Left lung (tissue), 10 donors: ENCODE results near the gene MRPS10. TPM values are rescaled to one million over a fixed set of nuclear protein-coding genes. Genes with fewer than 3 reads are reported as not detected.

Experiments
- ATAC-seq: fragments of 200-7000 bp; cut with Tn5 transposase; one replicate; pipeline ENCODE4 v1.9.1; 2020; ENCODE audit warnings: moderate library complexity
- DNase-seq, 4 donors: peaks; one replicate each; pipeline ENCODE4 v3.0.0-alpha.2; 2013 to 2020
- H3K27ac ChIP-seq, 2 donors: fragments of 200-600 bp; sonication (generic) in 1 of 2; one replicate each; pipeline versions ENCODE4 v1.5.0 to v1.8.0; 2020 to 2021
- H3K27me3 ChIP-seq, 2 donors: fragments of 200-600 bp; sonication (generic) in 1 of 2; one replicate each; pipeline versions ENCODE4 v1.5.0 to v1.8.0; 2020 to 2021
- H3K36me3 ChIP-seq, 2 donors: fragments of 200-600 bp; sonication (generic) in 1 of 2; one replicate each; pipeline versions ENCODE4 v1.5.0 to v1.8.0; 2020 to 2021
- H3K4me1 ChIP-seq, 2 donors: fragments of 200-600 bp; one replicate each; pipeline ENCODE4 v1.8.0; 2021
- H3K4me3 ChIP-seq, 2 donors: fragments of 200-600 bp; sonication (generic) in 1 of 2; one replicate each; pipeline versions ENCODE4 v1.5.0 to v1.8.0; 2020 to 2021; ENCODE audit warnings: mild to moderate bottlenecking in 1 of 2
- H3K9me3 ChIP-seq, 2 donors: fragments of 200-600 bp; sonication (generic) in 1 of 2; one replicate each; pipeline versions ENCODE4 v1.5.0 to v1.8.0; 2020 to 2021
- intact Hi-C, 2 donors: fragments of 100-400 bp; cut with DNase I; formaldehyde crosslinking; loops; one replicate each; pipeline versions ENCODE4 v1.11.2 to v1.14.2; 2022
- polyA plus RNA-seq, 6 donors: library from polyadenylated mRNA; unstranded; fragments of 120-200 nt; gene quantifications; one replicate each; pipeline ENCODE4 v1.2.1, GENCODE V29; 2013; ENCODE audit not compliant: insufficient read length in 6 of 6
- total RNA-seq, 2 donors: library from RNA; stranded (reverse); fragmentation: NEBNext Ultra II Directional; extraction: Animal tissue kit (Norgen Biotek cat#: 25700); gene quantifications; one replicate each; pipeline ENCODE4 v1.2.1, GENCODE V29; 2021
- TF ChIP-seq, protein P1 (sequence below), 2 donors: fragments of 200-600 bp; sonication (generic) in 1 of 2; IDR thresholded peaks; one replicate each; pipeline versions ENCODE4 v1.5.0 to v1.8.0; 2021; ENCODE audit warnings: antibody characterized with exemption in 2 of 2
- donor health status: DM: no; HTN: yes; CAD: no.
- donor health status: DM: no; HTN: no; CAD: no.

Gene MRPS10
- total and polyA plus RNA-seq, 8 donors = 24.5 to 36.0 (median 30.4) TPM

DNA sequence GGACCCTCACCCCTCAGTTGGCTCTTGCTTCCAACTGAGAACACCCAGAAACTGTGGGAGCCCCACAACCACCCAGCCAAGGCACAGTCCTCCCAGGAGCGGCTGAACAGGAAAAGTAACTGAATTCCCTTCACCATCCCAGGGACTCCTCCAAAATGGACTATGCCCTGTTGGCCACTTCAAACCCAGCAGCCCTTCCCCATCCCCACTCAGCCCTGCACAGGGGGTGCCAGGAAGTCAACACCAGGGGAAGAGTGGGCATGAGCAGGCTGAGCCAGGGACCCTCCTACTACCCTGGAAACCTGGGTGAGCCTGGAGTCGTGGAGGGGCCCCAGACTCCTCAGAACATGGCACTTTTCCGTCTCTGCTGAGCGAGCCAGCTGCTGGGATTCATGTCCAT is 33.2 kb downstream of the MRPS10 start:
- H3K27ac ChIP-seq = no peak overlapping the region
- H3K4me1 ChIP-seq = no peaks in the 10 kb centered on the region
- TF ChIP-seq, protein P1, sequence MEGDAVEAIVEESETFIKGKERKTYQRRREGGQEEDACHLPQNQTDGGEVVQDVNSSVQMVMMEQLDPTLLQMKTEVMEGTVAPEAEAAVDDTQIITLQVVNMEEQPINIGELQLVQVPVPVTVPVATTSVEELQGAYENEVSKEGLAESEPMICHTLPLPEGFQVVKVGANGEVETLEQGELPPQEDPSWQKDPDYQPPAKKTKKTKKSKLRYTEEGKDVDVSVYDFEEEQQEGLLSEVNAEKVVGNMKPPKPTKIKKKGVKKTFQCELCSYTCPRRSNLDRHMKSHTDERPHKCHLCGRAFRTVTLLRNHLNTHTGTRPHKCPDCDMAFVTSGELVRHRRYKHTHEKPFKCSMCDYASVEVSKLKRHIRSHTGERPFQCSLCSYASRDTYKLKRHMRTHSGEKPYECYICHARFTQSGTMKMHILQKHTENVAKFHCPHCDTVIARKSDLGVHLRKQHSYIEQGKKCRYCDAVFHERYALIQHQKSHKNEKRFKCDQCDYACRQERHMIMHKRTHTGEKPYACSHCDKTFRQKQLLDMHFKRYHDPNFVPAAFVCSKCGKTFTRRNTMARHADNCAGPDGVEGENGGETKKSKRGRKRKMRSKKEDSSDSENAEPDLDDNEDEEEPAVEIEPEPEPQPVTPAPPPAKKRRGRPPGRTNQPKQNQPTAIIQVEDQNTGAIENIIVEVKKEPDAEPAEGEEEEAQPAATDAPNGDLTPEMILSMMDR (IDR thresholded peaks at IDR 0.05) = no peak
- H3K36me3 ChIP-seq = no peaks in the 10 kb centered on the region
- no peaks in the 10 kb centered on the region for H3K9me3 ChIP-seq
- H3K27me3 ChIP-seq = no peaks in the 10 kb centered on the region
- no peak overlapping the region for H3K4me3 ChIP-seq
- DNase-seq (no peak), ATAC-seq (no peak)
- intact Hi-C loops = no loop called here

DNA sequence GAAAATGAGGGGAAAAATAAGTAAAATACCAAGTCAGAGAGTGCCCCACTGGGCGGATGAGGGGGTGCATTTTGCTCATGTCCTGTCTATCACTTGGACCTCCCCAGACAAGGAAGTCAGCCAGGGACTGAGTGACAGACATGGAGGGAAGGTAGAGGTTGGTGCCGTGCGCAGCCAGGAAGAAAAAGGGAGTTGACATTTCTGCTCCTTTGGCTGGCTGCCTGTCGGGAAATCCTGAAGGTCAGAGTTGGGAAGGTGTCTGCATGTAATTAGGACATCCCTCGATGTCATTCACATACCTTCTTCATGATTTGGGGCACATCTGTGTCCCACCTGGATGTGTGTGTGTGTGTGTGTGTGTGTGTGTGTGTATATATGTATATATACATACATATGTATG is 35.6 kb downstream of the MRPS10 start:
- ATAC-seq (no peak), DNase-seq (no peak)
- no peaks in the 10 kb centered on the region for H3K36me3 ChIP-seq
- H3K9me3 ChIP-seq = no peaks in the 10 kb centered on the region
- TF ChIP-seq, protein P1 (IDR thresholded peaks at IDR 0.05) = no peak
- intact Hi-C loops = no loop called here
- no peak overlapping the region for H3K4me3 ChIP-seq
- H3K27ac ChIP-seq = no peak overlapping the region
- peaks cover 0 to 4% of the 10 kb centered on the region in 2 donors for H3K4me1 ChIP-seq
- peaks cover 0 to 15% of the 10 kb centered on the region in 2 donors for H3K27me3 ChIP-seq

DNA sequence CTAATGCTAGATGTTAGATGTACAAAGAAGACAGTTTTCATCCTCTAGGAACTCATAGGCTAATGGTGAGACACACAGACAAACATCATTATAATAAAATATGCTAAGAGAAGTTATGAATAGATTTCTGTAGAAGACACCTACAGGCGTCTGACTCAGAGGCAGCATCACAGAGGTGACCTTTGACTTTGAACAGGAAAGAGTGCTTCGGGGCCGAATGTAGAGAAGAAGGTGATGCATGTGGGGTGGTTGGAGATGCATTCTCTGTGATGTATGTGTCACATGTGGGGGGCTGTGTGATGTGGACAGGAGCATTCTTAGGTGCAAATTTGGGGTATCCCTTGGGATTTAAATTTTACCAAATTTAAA is 37.7 kb downstream of the MRPS10 start:
- H3K4me1 ChIP-seq = peaks cover 0 to 4% of the 10 kb centered on the region in 2 donors
- DNase-seq = no peak
- no peak overlapping the region for H3K27ac ChIP-seq
- peaks cover 0 to 15% of the 10 kb centered on the region in 2 donors for H3K27me3 ChIP-seq
- H3K36me3 ChIP-seq = no peaks in the 10 kb centered on the region
- no peak for ATAC-seq
- TF ChIP-seq, protein P1 (IDR thresholded peaks at IDR 0.05) = no peak
- intact Hi-C loops = no loop called here
- H3K4me3 ChIP-seq = no peak overlapping the region
- no peaks in the 10 kb centered on the region for H3K9me3 ChIP-seq

DNA sequence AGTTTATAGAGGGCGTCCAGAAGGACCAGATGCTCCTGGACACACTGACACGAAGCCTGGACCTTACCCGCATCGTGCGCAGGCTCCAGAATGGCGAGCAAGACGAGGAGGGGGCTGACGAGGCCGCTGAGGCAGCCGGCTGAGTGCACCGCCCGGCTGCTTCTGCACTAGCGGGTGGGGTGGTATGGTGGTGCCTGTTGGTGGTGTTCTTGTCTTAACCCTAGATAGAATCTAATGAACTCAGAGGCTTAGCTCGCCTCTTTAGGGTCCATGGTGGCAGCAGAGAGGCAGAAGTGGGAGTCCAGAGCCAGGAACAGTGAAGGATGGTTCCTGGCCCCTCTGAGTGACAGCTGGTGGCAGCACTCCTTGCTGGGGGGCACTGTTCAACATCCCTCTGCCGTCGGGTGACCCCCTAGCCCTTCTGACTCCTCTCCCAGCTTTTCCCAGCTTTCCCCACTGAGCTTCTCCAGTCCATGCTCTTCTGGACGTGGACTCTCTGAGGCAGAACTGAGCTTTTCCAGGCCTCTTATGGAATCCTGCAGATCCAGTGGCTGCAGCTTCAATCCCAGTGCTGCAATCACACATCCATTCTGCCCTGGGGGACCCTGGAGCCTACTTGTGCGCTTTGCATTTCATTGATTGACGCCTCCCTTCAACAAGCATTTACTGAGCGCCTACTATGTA is 38.3 kb downstream of the MRPS10 start:
- H3K4me3 ChIP-seq = no peak overlapping the region
- intact Hi-C loops = no loop called here
- ATAC-seq (no peak), DNase-seq (no peak)
- H3K9me3 ChIP-seq = no peaks in the 10 kb centered on the region
- TF ChIP-seq, protein P1 (IDR thresholded peaks at IDR 0.05) = no peak
- no peak overlapping the region for H3K27ac ChIP-seq
- no peaks in the 10 kb centered on the region for H3K36me3 ChIP-seq
- H3K4me1 ChIP-seq = peaks cover 0 to 4% of the 10 kb centered on the region in 2 donors
- peaks cover 0 to 15% of the 10 kb centered on the region in 2 donors for H3K27me3 ChIP-seq

DNA sequence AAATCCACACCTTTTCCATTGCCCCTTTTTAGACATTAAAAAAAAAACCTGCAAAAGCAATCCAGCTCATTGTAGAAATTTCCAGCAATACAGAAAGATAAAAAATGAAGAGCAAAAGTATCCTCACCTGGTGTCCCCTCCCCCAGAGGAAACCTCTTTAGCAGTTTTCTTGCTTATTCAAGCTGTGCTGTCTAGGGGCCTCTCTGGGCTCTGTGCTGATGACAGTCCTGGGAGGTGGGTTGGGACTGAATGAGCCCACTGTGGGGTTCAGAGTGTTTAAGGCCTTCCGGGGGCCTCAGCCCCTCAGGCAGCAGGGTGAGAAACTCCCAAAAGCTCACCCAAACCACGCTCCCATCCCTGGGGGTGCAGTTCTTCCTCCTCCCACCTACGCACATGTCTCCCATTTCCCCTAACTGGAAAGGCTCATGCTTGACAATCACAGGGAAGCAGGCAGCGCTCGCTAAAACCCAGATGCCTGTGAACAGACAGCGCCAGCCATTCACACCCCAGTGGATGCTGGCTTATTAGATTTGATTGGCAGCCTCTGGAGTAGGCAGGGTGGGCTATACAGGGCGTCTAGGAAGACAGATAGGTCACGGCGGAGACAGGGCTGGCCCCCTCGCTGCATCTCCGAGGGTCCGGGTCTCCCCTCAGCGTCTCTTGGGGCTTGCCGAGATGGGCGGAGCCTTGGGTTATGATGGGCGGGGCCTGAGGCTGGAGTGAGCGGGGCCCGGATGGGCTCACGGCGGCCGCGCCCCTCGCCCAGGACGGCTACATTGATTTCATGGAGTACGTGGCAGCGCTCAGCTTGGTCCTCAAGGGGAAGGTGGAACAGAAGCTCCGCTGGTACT is 39.9 kb downstream of the MRPS10 start:
- no peaks in the 10 kb centered on the region for H3K36me3 ChIP-seq
- H3K4me3 ChIP-seq = no peak overlapping the region
- no peaks in the 10 kb centered on the region for H3K9me3 ChIP-seq
- intact Hi-C loops = no loop called here
- TF ChIP-seq, protein P1 (IDR thresholded peaks at IDR 0.05) = no peak
- peaks cover 0 to 15% of the 10 kb centered on the region in 2 donors for H3K27me3 ChIP-seq
- H3K4me1 ChIP-seq = peaks cover 0 to 4% of the 10 kb centered on the region in 2 donors
- ATAC-seq (no peak), DNase-seq (peak in 1 of 4 donors; percentile 8)
- no peak overlapping the region for H3K27ac ChIP-seq
